ENCODE data around the gene MAX. TPM values are rescaled to one million over a fixed set of nuclear protein-coding genes. Genes with fewer than 3 reads are reported as not detected.

MAX gene
- total and polyA plus RNA-seq, 2 of the 8 experiments (the other 6 are each of a cell fraction or from before 2014, with no cell fraction given) = 36.9 to 65.1 TPM

GRCh38 chr14:65027127-65027799, 75.1 kb downstream of the MAX start (continued):
- TF ChIP-seq KDM4A (IDR thresholded peaks at IDR 0.05; ENCODE audit: low read depth, low read length, severe bottlenecking) = no peak
- no peak for TF ChIP-seq TAF1 (IDR thresholded peaks at IDR 0.05; ENCODE audit: low read depth, low read length)
- TF ChIP-seq CTCF (IDR thresholded peaks at IDR 0.05; ENCODE audit: control extremely low read depth in 1 of 3, insufficient read depth in 1 of 3, low read depth in 1 of 3, low read length in 3 of 3) = no peak
- no peak for TF ChIP-seq SAP30 (IDR thresholded peaks at IDR 0.05; ENCODE audit: insufficient read depth, insufficient replicate concordance, low read length)
- TF ChIP-seq RBBP5 (IDR thresholded peaks at IDR 0.05; ENCODE audit: borderline replicate concordance, low read depth, low read length) = no peak
- TF ChIP-seq SP2 (IDR thresholded peaks at IDR 0.05; ENCODE audit: low read length) = no peak
